Activated B cell treated with CpG ODN at 0.5 μM for 24 hours (primary cell): ENCODE data around the gene NEAT1. TPM values are rescaled to one million over a fixed set of nuclear protein-coding genes. Genes with fewer than 3 reads are reported as not detected.

Experiments used
- ATAC-seq: fragments of 200-7000 bp; cut with Tn5 transposase; one replicate; pipeline ENCODE4 v1.10.0; 2021; ENCODE audit warnings: low read depth, mild to moderate bottlenecking, moderate library complexity
- CTCF ChIA-PET: fragments of 350-600 bp; sonication (Branson Sonifier 250); formaldehyde crosslinking; loops from one replicate; lab custom pipeline; 2021; ENCODE audit warnings: antibody characterized with exemption; lab: Charles Lee
- POLR2A ChIA-PET: fragments of 350-600 bp; sonication (Branson Sonifier 250); formaldehyde crosslinking; loops from one replicate; lab custom pipeline; 2021; ENCODE audit warnings: antibody characterized with exemption; lab: Charles Lee
- DNase-seq: peaks from one replicate; pipeline ENCODE4 v3.0.0; 2022
- H3K27ac Mint-ChIP-seq: one replicate; pipeline ENCODE4 v1.8.0; 2020; ENCODE audit warnings: mixed read lengths
- H3K27me3 Mint-ChIP-seq: one replicate; pipeline ENCODE4 v1.8.0; 2021; ENCODE audit warnings: mixed read lengths
- H3K36me3 Mint-ChIP-seq: one replicate; pipeline ENCODE4 v1.8.0; 2021; ENCODE audit warnings: low read depth, mixed read lengths
- H3K4me1 Mint-ChIP-seq: one replicate; pipeline ENCODE4 v1.8.0; 2021; ENCODE audit warnings: mixed read lengths
- H3K4me3 Mint-ChIP-seq: one replicate; pipeline ENCODE4 v1.8.0; 2020; ENCODE audit warnings: mild to moderate bottlenecking, mixed read lengths
- H3K9me3 Mint-ChIP-seq: one replicate; pipeline ENCODE4 v1.8.0; 2020; ENCODE audit warnings: mixed read lengths
- CTCF ChIP-seq: fragments of 200-600 bp; IDR thresholded peaks from one replicate; pipeline ENCODE4 v1.8.0; 2022; ENCODE audit warnings: antibody characterized with exemption, mild to moderate bottlenecking
- intact Hi-C: fragments of 100-400 bp; cut with micrococcal nuclease; formaldehyde crosslinking; loops from one replicate; pipeline ENCODE4 v1.15.1; 2024
- total RNA-seq: library from RNA; stranded (reverse); gene quantifications from 2 replicates; pipeline ENCODE4 v1.2.3, GENCODE V29; 2022

Gene NEAT1
- total RNA-seq, 1 donor from 2014 or later = 699 TPM

GRCh38 chr11:65419772-65420481 lies 2.7 kb upstream of the NEAT1 start:
- H3K36me3 Mint-ChIP-seq = peaks cover 24% of the 10 kb centered on the region
- CTCF ChIA-PET = interaction anchor here (1.1 to 12.8 kb wide), 4 partner anchors 11 to 84 kb away, joined by 3 to 289 read pairs (median 7); partner anchors contain the start of gene MALAT1
- H3K27ac Mint-ChIP-seq = peak overlapping the region; percentile 100
- no peak for ATAC-seq
- peaks cover 74% of the 10 kb centered on the region for H3K4me1 Mint-ChIP-seq
- H3K9me3 Mint-ChIP-seq = no peaks in the 10 kb centered on the region
- no peak for TF ChIP-seq CTCF
- peak overlapping the region; percentile 75 for H3K4me3 Mint-ChIP-seq
- no peaks in the 10 kb centered on the region for H3K27me3 Mint-ChIP-seq
- DNase-seq = peak; percentile 36
- POLR2A ChIA-PET = interaction anchor here (0.6 to 19.3 kb wide), 22 partner anchors 7 to 1210 kb away, joined by 3 to 3752 read pairs (median 8); partner anchors contain the start of genes FIBP, FRMD8, MALAT1 and NEAT1
- intact Hi-C loops = loop anchor here (1.0 kb wide), 2 partner anchors 11 to 77 kb away; no protein-coding TSS in a partner anchor

- H3K27ac Mint-ChIP-seq = peak overlapping the region; percentile 100
- ChIA-PET POLR2A (interaction anchor here (0.6 to 19.3 kb wide), 19 partner anchors 6 to 676 kb away, joined by 3 to 3752 read pairs (median 8); partner anchors contain the start of genes DPF2, FIBP, FRMD8 and MALAT1), CTCF (interaction anchor here (1.8 to 12.8 kb wide), 3 partner anchors 12 to 84 kb away, joined by 7 to 289 read pairs (median 7); partner anchors contain the start of gene MALAT1)
- H3K4me1 Mint-ChIP-seq = peaks cover 78% of the 10 kb centered on the region
- ATAC-seq (no peak), DNase-seq (no peak)
- H3K27me3 Mint-ChIP-seq = no peaks in the 10 kb centered on the region
- no peak for TF ChIP-seq CTCF
- intact Hi-C loops = no loop called here
- H3K36me3 Mint-ChIP-seq = peaks cover 30% of the 10 kb centered on the region
- H3K4me3 Mint-ChIP-seq = peak overlapping the region; percentile 100
- H3K9me3 Mint-ChIP-seq = no peaks in the 10 kb centered on the region
Observed at GRCh38 chr11:65420506-65420905, 2.1 kb upstream of the NEAT1 start.

GRCh38 chr11:65420979-65421793 lies 1.4 kb upstream of the NEAT1 start:
- peak overlapping the region; percentile 100 for H3K4me3 Mint-ChIP-seq
- no peaks in the 10 kb centered on the region for H3K27me3 Mint-ChIP-seq
- peaks cover 37% of the 10 kb centered on the region for H3K36me3 Mint-ChIP-seq
- DNase-seq (peak; percentile 72), ATAC-seq (peak; percentile 23)
- TF ChIP-seq CTCF = no peak
- ChIA-PET POLR2A (interaction anchor here (0.5 to 19.3 kb wide), 24 partner anchors 6 to 677 kb away, joined by 3 to 3752 read pairs (median 8); partner anchors contain the start of genes DPF2, FAU, FRMD8 and MALAT1), CTCF (interaction anchor here (1.8 to 12.8 kb wide), 3 partner anchors 11 to 83 kb away, joined by 7 to 289 read pairs (median 7); partner anchors contain the start of gene MALAT1)
- peaks cover 76% of the 10 kb centered on the region for H3K4me1 Mint-ChIP-seq
- intact Hi-C loops = no loop called here
- no peaks in the 10 kb centered on the region for H3K9me3 Mint-ChIP-seq
- H3K27ac Mint-ChIP-seq = peak overlapping the region; percentile 100

- POLR2A ChIA-PET = interaction anchor here (0.5 to 19.3 kb wide), 37 partner anchors 4 to 677 kb away, joined by 3 to 3752 read pairs (median 7); partner anchors contain the start of genes DPF2, FAU, FRMD8 and MALAT1
- Mint-ChIP-seq H3K4me1 (peaks cover 76% of the 10 kb centered on the region), H3K9me3 (no peaks in the 10 kb centered on the region), H3K27ac (peak overlapping the region; percentile 100), H3K4me3 (peak overlapping the region; percentile 100), H3K27me3 (no peaks in the 10 kb centered on the region), H3K36me3 (peaks cover 44% of the 10 kb centered on the region)
- intact Hi-C loops = no loop called here
- CTCF ChIA-PET = interaction anchor here (0.9 to 12.8 kb wide), 3 partner anchors 55 to 82 kb away, joined by 3 to 289 read pairs (median 7); partner anchors contain the start of gene MALAT1
- DNase-seq (peak; percentile 94), ATAC-seq (peak; percentile 1)
- no peak for TF ChIP-seq CTCF
Observed at GRCh38 chr11:65421794-65422632, 585 bp upstream of the NEAT1 start.
